ENCODE results near the gene DDX5. TPM values are rescaled to one million over a fixed set of nuclear protein-coding genes. Genes with fewer than 3 reads are reported as not detected.
A peak's percentile ranks its signal among the peaks of the same experiment; 100 is the strongest.

Gene DDX5
- total and polyA plus RNA-seq, 2 of the 13 experiments (the other 11 are each of a cell fraction or from before 2014, with no cell fraction given), result 503 to 684 TPM

DNA sequence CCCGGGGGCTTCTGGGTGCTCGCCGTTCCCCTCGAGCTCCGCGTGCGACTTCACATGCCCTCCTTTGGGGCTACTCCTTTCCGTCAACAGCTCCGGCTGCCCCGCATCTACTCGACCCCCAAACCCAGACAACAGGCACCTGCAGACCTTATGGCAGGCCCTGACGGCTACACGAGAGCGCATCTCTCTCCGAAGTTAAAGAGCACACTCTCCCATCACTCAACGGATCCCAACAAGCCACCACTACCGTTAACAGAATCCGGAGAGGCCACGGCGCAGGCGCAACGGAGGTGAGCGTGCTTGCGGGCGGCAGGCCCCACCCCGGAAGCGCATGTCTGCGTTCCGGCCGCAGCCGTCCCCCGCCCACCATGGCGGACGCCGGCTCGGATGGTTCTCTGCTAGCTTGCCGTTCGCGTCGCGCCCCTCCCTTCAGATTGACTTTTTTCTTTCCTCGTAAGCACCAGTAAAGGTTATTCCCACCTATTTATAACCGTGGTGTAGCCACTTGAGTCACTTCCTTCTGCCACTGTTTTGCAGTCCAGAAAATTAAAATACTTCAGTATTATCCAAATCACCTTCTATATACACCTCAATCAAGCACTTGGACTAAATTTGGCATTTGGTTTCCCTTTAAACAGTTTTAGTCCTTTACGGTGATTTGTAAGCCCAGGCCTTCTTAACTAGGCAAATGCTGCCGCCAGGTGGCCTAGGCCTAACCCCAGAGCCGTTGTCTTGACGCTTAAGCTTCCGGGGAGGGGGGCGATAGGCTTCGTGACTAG is 9.1 kb downstream of the DDX5 start, which contains the start of gene POLG2 (continued):
- TF ChIP-seq ZNF598 (CRISPR knock-in tag; IDR thresholded peaks at IDR 0.05; ENCODE audit: borderline replicate concordance) (peak; percentile 86), EED (CRISPR knock-in tag; IDR thresholded peaks at IDR 0.05) (peak; percentile 74; the same call in 1 of the 2 replicates), ZNF484 (CRISPR knock-in tag; IDR thresholded peaks at IDR 0.05; ENCODE audit: borderline replicate concordance, low read depth) (no peak), SOX6 (IDR thresholded peaks at IDR 0.05) (no peak), SOX6 (CRISPR knock-in tag; IDR thresholded peaks at IDR 0.05) (peak; percentile 80), KLF16 (CRISPR knock-in tag; IDR thresholded peaks at IDR 0.05) (peak in 1 of 2 experiments; percentile 84; a peak in 1 of 4 replicates), ZNF329 (CRISPR knock-in tag; IDR thresholded peaks at IDR 0.05; ENCODE audit: low read depth) (0 out of 2 replicates have a peak, but pooled peaks have one; percentile 17), KDM4B (CRISPR knock-in tag; IDR thresholded peaks at IDR 0.05) (peak; percentile 13; the same call in 1 of the 2 replicates), ZNF567 (CRISPR knock-in tag; IDR thresholded peaks at IDR 0.05; ENCODE audit: borderline replicate concordance) (peak; percentile 81), KDM3A (CRISPR knock-in tag; IDR thresholded peaks at IDR 0.05; ENCODE audit: low read depth) (peak; percentile 71; the same call in 1 of the 2 replicates), KLF15 (CRISPR knock-in tag; IDR thresholded peaks at IDR 0.05; ENCODE audit: borderline replicate concordance) (peak; percentile 80), YEATS2 (CRISPR knock-in tag; IDR thresholded peaks at IDR 0.05; ENCODE audit: borderline replicate concordance) (peak; percentile 93; the same call in 1 of the 2 replicates), SMAD9 (CRISPR knock-in tag; IDR thresholded peaks at IDR 0.05) (peak; percentile 81; the same call in 1 of the 2 replicates)
- TF ChIP-seq, protein P1, sequence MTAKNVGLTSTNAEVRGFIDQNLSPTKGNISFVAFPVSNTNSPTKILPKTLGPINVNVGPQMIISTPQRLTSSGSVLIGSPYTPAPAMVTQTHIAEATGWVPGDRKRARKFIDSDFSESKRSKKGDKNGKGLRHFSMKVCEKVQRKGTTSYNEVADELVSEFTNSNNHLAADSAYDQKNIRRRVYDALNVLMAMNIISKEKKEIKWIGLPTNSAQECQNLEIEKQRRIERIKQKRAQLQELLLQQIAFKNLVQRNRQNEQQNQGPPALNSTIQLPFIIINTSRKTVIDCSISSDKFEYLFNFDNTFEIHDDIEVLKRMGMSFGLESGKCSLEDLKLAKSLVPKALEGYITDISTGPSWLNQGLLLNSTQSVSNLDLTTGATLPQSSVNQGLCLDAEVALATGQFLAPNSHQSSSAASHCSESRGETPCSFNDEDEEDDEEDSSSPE (CRISPR knock-in tag; IDR thresholded peaks at IDR 0.05), result peak; percentile 68
- TF ChIP-seq, protein P2, sequence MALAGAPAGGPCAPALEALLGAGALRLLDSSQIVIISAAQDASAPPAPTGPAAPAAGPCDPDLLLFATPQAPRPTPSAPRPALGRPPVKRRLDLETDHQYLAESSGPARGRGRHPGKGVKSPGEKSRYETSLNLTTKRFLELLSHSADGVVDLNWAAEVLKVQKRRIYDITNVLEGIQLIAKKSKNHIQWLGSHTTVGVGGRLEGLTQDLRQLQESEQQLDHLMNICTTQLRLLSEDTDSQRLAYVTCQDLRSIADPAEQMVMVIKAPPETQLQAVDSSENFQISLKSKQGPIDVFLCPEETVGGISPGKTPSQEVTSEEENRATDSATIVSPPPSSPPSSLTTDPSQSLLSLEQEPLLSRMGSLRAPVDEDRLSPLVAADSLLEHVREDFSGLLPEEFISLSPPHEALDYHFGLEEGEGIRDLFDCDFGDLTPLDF (CRISPR knock-in tag; IDR thresholded peaks at IDR 0.05), result peak; percentile 22; the same call in 1 of the 2 replicates
- TF ChIP-seq, protein P3, sequence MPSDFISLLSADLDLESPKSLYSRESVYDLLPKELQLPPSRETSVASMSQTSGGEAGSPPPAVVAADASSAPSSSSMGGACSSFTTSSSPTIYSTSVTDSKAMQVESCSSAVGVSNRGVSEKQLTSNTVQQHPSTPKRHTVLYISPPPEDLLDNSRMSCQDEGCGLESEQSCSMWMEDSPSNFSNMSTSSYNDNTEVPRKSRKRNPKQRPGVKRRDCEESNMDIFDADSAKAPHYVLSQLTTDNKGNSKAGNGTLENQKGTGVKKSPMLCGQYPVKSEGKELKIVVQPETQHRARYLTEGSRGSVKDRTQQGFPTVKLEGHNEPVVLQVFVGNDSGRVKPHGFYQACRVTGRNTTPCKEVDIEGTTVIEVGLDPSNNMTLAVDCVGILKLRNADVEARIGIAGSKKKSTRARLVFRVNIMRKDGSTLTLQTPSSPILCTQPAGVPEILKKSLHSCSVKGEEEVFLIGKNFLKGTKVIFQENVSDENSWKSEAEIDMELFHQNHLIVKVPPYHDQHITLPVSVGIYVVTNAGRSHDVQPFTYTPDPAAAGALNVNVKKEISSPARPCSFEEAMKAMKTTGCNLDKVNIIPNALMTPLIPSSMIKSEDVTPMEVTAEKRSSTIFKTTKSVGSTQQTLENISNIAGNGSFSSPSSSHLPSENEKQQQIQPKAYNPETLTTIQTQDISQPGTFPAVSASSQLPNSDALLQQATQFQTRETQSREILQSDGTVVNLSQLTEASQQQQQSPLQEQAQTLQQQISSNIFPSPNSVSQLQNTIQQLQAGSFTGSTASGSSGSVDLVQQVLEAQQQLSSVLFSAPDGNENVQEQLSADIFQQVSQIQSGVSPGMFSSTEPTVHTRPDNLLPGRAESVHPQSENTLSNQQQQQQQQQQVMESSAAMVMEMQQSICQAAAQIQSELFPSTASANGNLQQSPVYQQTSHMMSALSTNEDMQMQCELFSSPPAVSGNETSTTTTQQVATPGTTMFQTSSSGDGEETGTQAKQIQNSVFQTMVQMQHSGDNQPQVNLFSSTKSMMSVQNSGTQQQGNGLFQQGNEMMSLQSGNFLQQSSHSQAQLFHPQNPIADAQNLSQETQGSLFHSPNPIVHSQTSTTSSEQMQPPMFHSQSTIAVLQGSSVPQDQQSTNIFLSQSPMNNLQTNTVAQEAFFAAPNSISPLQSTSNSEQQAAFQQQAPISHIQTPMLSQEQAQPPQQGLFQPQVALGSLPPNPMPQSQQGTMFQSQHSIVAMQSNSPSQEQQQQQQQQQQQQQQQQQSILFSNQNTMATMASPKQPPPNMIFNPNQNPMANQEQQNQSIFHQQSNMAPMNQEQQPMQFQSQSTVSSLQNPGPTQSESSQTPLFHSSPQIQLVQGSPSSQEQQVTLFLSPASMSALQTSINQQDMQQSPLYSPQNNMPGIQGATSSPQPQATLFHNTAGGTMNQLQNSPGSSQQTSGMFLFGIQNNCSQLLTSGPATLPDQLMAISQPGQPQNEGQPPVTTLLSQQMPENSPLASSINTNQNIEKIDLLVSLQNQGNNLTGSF (CRISPR knock-in tag; IDR thresholded peaks at IDR 0.05), result no peak; the same call in 1 of the 2 replicates
- TF ChIP-seq, protein P4, sequence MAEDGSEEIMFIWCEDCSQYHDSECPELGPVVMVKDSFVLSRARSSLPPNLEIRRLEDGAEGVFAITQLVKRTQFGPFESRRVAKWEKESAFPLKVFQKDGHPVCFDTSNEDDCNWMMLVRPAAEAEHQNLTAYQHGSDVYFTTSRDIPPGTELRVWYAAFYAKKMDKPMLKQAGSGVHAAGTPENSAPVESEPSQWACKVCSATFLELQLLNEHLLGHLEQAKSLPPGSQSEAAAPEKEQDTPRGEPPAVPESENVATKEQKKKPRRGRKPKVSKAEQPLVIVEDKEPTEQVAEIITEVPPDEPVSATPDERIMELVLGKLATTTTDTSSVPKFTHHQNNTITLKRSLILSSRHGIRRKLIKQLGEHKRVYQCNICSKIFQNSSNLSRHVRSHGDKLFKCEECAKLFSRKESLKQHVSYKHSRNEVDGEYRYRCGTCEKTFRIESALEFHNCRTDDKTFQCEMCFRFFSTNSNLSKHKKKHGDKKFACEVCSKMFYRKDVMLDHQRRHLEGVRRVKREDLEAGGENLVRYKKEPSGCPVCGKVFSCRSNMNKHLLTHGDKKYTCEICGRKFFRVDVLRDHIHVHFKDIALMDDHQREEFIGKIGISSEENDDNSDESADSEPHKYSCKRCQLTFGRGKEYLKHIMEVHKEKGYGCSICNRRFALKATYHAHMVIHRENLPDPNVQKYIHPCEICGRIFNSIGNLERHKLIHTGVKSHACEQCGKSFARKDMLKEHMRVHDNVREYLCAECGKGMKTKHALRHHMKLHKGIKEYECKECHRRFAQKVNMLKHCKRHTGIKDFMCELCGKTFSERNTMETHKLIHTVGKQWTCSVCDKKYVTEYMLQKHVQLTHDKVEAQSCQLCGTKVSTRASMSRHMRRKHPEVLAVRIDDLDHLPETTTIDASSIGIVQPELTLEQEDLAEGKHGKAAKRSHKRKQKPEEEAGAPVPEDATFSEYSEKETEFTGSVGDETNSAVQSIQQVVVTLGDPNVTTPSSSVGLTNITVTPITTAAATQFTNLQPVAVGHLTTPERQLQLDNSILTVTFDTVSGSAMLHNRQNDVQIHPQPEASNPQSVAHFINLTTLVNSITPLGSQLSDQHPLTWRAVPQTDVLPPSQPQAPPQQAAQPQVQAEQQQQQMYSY (CRISPR knock-in tag; IDR thresholded peaks at IDR 0.05), result no peak

Measured in HepG2 (cell line).